ENCODE results near the gene RASGRF2. TPM values are rescaled to one million over a fixed set of nuclear protein-coding genes. Genes with fewer than 3 reads are reported as not detected.

RASGRF2 gene
- total and polyA plus RNA-seq, 2 of the 13 experiments (the other 11 are each of a cell fraction or from before 2014, with no cell fraction given): 23.6 to 29.0 TPM

DNA sequence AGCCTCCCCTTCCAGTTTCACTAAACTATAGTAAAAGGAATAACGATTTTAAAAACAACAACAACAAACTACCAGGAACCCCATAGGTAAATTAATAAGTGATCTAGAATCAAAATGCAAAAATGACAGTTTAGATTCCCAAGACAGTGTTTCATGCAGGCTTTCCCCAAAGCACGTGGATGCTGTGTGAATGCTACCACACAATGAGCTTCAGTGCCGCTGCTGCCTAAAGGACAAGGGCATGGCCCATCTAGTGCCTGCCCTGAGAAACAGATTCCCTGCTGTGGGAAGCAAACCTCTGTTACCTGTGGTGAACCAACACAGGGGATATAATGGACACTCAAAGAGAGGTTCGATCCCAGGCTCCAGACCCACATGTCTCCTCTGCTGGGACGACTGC, 249.2 kb downstream of the RASGRF2 start (continued):
- TF ChIP-seq ARID3A (IDR thresholded peaks at IDR 0.05; ENCODE audit: low read depth, low read length) (no peak), ZFP91 (CRISPR knock-in tag; IDR thresholded peaks at IDR 0.05; ENCODE audit: borderline replicate concordance) (no peak), ATF7 (IDR thresholded peaks at IDR 0.05) (no peak), ATF7 (CRISPR knock-in tag; IDR thresholded peaks at IDR 0.05) (no peak), ZNF136 (CRISPR knock-in tag; IDR thresholded peaks at IDR 0.05; ENCODE audit: low read depth) (no peak), ZNF510 (CRISPR knock-in tag; IDR thresholded peaks at IDR 0.05; ENCODE audit: low read depth) (no peak), ZNF292 (CRISPR knock-in tag; IDR thresholded peaks at IDR 0.05; ENCODE audit: borderline replicate concordance, low read depth) (no peak), IKZF1 (IDR thresholded peaks at IDR 0.05) (no peak), MTF2 (CRISPR knock-in tag; IDR thresholded peaks at IDR 0.05; ENCODE audit: borderline replicate concordance) (no peak), NR2C2 (CRISPR knock-in tag; IDR thresholded peaks at IDR 0.05; ENCODE audit: borderline replicate concordance) (no peak), ZNF12 (CRISPR knock-in tag; IDR thresholded peaks at IDR 0.05) (no peak), PAWR (CRISPR knock-in tag; IDR thresholded peaks at IDR 0.05; ENCODE audit: borderline replicate concordance) (no peak), ZNF468 (CRISPR knock-in tag; IDR thresholded peaks at IDR 0.05) (no peak), CBX2 (IDR thresholded peaks at IDR 0.05; ENCODE audit: low read depth, low read length) (no peak), CBX2 (CRISPR knock-in tag; IDR thresholded peaks at IDR 0.05; ENCODE audit: low read depth) (no peak)
- TF ChIP-seq, protein P1, sequence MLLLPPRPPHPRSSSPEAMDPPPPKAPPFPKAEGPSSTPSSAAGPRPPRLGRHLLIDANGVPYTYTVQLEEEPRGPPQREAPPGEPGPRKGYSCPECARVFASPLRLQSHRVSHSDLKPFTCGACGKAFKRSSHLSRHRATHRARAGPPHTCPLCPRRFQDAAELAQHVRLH (CRISPR knock-in tag; IDR thresholded peaks at IDR 0.05; ENCODE audit: borderline replicate concordance, low read depth): no peak

All from HepG2 (cell line).